Measurements from ENCODE around the gene PGBD2. TPM values are rescaled to one million over a fixed set of nuclear protein-coding genes. Genes with fewer than 3 reads are reported as not detected.

The PGBD2 gene
- total and polyA plus RNA-seq, 2 of the 13 experiments (the other 11 are each of a cell fraction or from before 2014, with no cell fraction given): 6.0 to 7.4 TPM

DNA sequence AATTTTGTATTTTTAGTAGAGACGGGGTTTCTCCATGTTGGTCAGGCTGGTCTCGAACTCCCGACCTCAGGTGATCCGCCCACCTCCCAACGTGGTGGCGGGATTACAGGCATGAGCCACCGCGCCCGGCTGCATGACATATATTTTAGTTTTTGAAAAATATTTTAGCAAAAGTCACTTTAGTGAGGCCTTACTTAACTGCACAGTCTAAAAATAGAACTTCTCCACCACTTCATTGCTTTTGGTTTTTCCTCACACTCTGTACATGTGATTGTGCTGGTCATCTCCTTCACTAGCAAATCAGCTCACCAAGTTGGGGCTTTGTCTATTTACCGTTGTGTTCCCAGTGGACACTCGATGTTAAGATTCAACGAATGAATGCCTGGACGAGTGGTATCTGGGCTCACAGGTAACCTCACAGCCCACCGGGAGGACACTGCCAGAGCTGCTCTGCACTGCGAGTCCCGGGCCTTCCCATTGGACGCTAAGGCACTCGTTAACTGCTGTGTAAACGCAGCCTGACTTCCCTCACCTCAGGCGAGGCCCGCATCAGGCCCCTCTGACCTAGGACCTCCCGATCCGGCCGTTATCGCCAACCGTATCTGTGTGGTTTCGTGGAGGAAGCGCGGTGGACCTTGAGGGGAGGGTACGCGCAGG lies 33.2 kb upstream of the PGBD2 start (continued):
- no peak for TF ChIP-seq RARG (CRISPR knock-in tag; IDR thresholded peaks at IDR 0.05; ENCODE audit: low read depth)
- TF ChIP-seq PHF8 (CRISPR knock-in tag; IDR thresholded peaks at IDR 0.05): peak; percentile 73
- 0 out of 2 replicates have a peak, but pooled peaks have one; percentile 9 for TF ChIP-seq ZBTB3 (CRISPR knock-in tag; IDR thresholded peaks at IDR 0.05; ENCODE audit: borderline replicate concordance, low read depth)
- TF ChIP-seq KDM4B (CRISPR knock-in tag; IDR thresholded peaks at IDR 0.05): peak; percentile 11; the same call in 1 of the 2 replicates
- TF ChIP-seq ZNF326 (CRISPR knock-in tag; IDR thresholded peaks at IDR 0.05; ENCODE audit: borderline replicate concordance): no peak
- TF ChIP-seq, protein P1, sequence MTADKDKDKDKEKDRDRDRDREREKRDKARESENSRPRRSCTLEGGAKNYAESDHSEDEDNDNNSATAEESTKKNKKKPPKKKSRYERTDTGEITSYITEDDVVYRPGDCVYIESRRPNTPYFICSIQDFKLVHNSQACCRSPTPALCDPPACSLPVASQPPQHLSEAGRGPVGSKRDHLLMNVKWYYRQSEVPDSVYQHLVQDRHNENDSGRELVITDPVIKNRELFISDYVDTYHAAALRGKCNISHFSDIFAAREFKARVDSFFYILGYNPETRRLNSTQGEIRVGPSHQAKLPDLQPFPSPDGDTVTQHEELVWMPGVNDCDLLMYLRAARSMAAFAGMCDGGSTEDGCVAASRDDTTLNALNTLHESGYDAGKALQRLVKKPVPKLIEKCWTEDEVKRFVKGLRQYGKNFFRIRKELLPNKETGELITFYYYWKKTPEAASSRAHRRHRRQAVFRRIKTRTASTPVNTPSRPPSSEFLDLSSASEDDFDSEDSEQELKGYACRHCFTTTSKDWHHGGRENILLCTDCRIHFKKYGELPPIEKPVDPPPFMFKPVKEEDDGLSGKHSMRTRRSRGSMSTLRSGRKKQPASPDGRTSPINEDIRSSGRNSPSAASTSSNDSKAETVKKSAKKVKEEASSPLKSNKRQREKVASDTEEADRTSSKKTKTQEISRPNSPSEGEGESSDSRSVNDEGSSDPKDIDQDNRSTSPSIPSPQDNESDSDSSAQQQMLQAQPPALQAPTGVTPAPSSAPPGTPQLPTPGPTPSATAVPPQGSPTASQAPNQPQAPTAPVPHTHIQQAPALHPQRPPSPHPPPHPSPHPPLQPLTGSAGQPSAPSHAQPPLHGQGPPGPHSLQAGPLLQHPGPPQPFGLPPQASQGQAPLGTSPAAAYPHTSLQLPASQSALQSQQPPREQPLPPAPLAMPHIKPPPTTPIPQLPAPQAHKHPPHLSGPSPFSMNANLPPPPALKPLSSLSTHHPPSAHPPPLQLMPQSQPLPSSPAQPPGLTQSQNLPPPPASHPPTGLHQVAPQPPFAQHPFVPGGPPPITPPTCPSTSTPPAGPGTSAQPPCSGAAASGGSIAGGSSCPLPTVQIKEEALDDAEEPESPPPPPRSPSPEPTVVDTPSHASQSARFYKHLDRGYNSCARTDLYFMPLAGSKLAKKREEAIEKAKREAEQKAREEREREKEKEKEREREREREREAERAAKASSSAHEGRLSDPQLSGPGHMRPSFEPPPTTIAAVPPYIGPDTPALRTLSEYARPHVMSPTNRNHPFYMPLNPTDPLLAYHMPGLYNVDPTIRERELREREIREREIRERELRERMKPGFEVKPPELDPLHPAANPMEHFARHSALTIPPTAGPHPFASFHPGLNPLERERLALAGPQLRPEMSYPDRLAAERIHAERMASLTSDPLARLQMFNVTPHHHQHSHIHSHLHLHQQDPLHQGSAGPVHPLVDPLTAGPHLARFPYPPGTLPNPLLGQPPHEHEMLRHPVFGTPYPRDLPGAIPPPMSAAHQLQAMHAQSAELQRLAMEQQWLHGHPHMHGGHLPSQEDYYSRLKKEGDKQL (CRISPR knock-in tag; IDR thresholded peaks at IDR 0.05; ENCODE audit: low read depth): 0 out of 2 replicates have a peak, but pooled peaks have one; percentile 41
- TF ChIP-seq ZNF124 (CRISPR knock-in tag; IDR thresholded peaks at IDR 0.05): 0 out of 2 replicates have a peak, but pooled peaks have one; percentile 6
- TF ChIP-seq NBN (conservative IDR thresholded peaks at IDR 0.05): no peak
- TF ChIP-seq CREB1 (IDR thresholded peaks at IDR 0.05): no peak
- TF ChIP-seq CREB1 (CRISPR knock-in tag; IDR thresholded peaks at IDR 0.05): no peak
- no peak; the same call in 1 of the 2 replicates for TF ChIP-seq ZNF589 (CRISPR knock-in tag; conservative IDR thresholded peaks at IDR 0.05)
- TF ChIP-seq ZNF747 (CRISPR knock-in tag; IDR thresholded peaks at IDR 0.05; ENCODE audit: borderline replicate concordance): peak; percentile 28; the same call in 1 of the 2 replicates
- peak; percentile 47; the same call in 1 of the 2 replicates for TF ChIP-seq ZNF672 (CRISPR knock-in tag; IDR thresholded peaks at IDR 0.05)
- TF ChIP-seq, protein P2, sequence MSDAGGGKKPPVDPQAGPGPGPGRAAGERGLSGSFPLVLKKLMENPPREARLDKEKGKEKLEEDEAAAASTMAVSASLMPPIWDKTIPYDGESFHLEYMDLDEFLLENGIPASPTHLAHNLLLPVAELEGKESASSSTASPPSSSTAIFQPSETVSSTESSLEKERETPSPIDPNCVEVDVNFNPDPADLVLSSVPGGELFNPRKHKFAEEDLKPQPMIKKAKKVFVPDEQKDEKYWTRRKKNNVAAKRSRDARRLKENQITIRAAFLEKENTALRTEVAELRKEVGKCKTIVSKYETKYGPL (CRISPR knock-in tag; IDR thresholded peaks at IDR 0.05): no peak
- 0 out of 2 replicates have a peak, but pooled peaks have one; percentile 34 for TF ChIP-seq RXRB (CRISPR knock-in tag; IDR thresholded peaks at IDR 0.05; ENCODE audit: borderline replicate concordance)
- TF ChIP-seq CCDC6 (CRISPR knock-in tag; IDR thresholded peaks at IDR 0.05): no peak
- no peak for TF ChIP-seq FLYWCH1 (CRISPR knock-in tag; IDR thresholded peaks at IDR 0.05)
- TF ChIP-seq NFYB (CRISPR knock-in tag; IDR thresholded peaks at IDR 0.05): peak; percentile 72
- TF ChIP-seq SIX1 (CRISPR knock-in tag; IDR thresholded peaks at IDR 0.05; ENCODE audit: borderline replicate concordance): no peak
- TF ChIP-seq ZNF441 (CRISPR knock-in tag; IDR thresholded peaks at IDR 0.05; ENCODE audit: borderline replicate concordance): 0 out of 2 replicates have a peak, but pooled peaks have one; percentile 49
- TF ChIP-seq ZNF749 (CRISPR knock-in tag; IDR thresholded peaks at IDR 0.05; ENCODE audit: borderline replicate concordance): no peak
- peak; percentile 50; the same call in 1 of the 2 replicates for TF ChIP-seq FOXA3 (CRISPR knock-in tag; IDR thresholded peaks at IDR 0.05)
- no peak for TF ChIP-seq MBNL3 (CRISPR knock-in tag; conservative IDR thresholded peaks at IDR 0.05)

All from HepG2 (cell line).